HepG2 (cell line): Measurements from ENCODE around the gene KISS1. TPM values are rescaled to one million over a fixed set of nuclear protein-coding genes. Genes with fewer than 3 reads are reported as not detected.

Source experiments
- ELF3 ChIP-seq: IDR thresholded peaks from 2 replicates; pipeline ENCODE4 v1.6.1; 2016; ENCODE audit warnings: missing genetic modification reagents, missing compliant biosample characterization
- GABPB1 ChIP-seq: IDR thresholded peaks from 2 replicates; pipeline ENCODE4 v1.6.1; 2016; ENCODE audit warnings: mild to moderate bottlenecking, missing genetic modification reagents, moderate library complexity, missing compliant biosample characterization
- KDM3A ChIP-seq: IDR thresholded peaks from 2 replicates; pipeline ENCODE4 v1.6.1; 2018; ENCODE audit warnings: low read depth, missing compliant biosample characterization
- KDM6A ChIP-seq: IDR thresholded peaks from 2 replicates; pipeline ENCODE4 v1.6.1; 2016; ENCODE audit warnings: low read depth
- RXRB ChIP-seq: IDR thresholded peaks from 2 replicates; pipeline ENCODE4 v1.6.1; 2016; ENCODE audit warnings: borderline replicate concordance, missing genetic modification reagents, missing compliant biosample characterization
- SMAD3 ChIP-seq: sonication (generic); formaldehyde crosslinking; IDR thresholded peaks from 2 replicates; pipeline ENCODE4 v1.4.0; 2020; ENCODE audit warnings: missing genetic modification reagents
- TEAD3 ChIP-seq: optimal IDR thresholded peaks from 2 replicates; pipeline ENCODE3; 2016; ENCODE audit warnings: borderline replicate concordance
- ZBTB7B ChIP-seq: sonication (generic); formaldehyde crosslinking; IDR thresholded peaks from 2 replicates; pipeline ENCODE4 v1.4.0; 2020; ENCODE audit warnings: missing genetic modification reagents
- ZNF207 ChIP-seq: fragments of 450-650 bp; IDR thresholded peaks from 2 replicates; pipeline ENCODE4 v1.6.1; 2016; ENCODE audit warnings: antibody characterized with exemption, borderline replicate concordance
- ZNF350 ChIP-seq: sonication (generic); formaldehyde crosslinking; IDR thresholded peaks from 2 replicates; pipeline ENCODE4 v1.4.0; 2020; ENCODE audit warnings: mild to moderate bottlenecking, low read depth, missing genetic modification reagents, borderline replicate concordance
- ZNF557 ChIP-seq: sonication (generic); formaldehyde crosslinking; IDR thresholded peaks from 2 replicates; pipeline ENCODE4 v1.4.0; 2020; ENCODE audit warnings: missing genetic modification reagents
- polyA plus RNA-seq, 8 experiments: library from polyadenylated mRNA; depleted of rRNA in 3 of 8; stranded (reverse) in 7 of 8; unstranded in 1 of 8; fragments of >200 nt; fragmentation: Illumina TruSeq in 4 of 8; extraction: Trizol in 4 of 8; gene quantifications; 2 replicates each; pipeline versions ENCODE4 v1.2.1 to v1.2.3, GENCODE V29; 2011 to 2016; ENCODE audit warnings: low read depth in 4 of 8, missing spikeins in 1 of 8, mixed read lengths in 1 of 8; ENCODE audit not compliant: insufficient read depth in 1 of 8
- total RNA-seq, 5 experiments: library from RNA; depleted of rRNA; stranded (reverse); fragments of >200 nt; fragmentation: Illumina TruSeq; extraction: Trizol; gene quantifications; 2 replicates each; pipeline ENCODE4 v1.2.3, GENCODE V29; 2016; ENCODE audit warnings: low read depth in 1 of 5
- TF ChIP-seq, protein P1 (sequence below): sonication (generic); formaldehyde crosslinking; IDR thresholded peaks from 2 replicates; pipeline ENCODE4 v1.5.1; 2020; ENCODE audit warnings: mild to moderate bottlenecking, missing genetic modification reagents, moderate library complexity
- TF ChIP-seq, protein P2 (sequence below), 2 experiments: sonication (generic) in 1 of 2; formaldehyde crosslinking in 1 of 2; IDR thresholded peaks; 2 replicates each; pipeline versions ENCODE4 v1.4.0 to v1.6.1; 2016 to 2020; ENCODE audit warnings: borderline replicate concordance in 1 of 2, low read depth in 1 of 2, mild to moderate bottlenecking in 1 of 2, missing genetic modification reagents in 1 of 2
- TF ChIP-seq, protein P3 (sequence below): sonication (generic); formaldehyde crosslinking; IDR thresholded peaks from 2 replicates; pipeline ENCODE4 v1.4.0; 2020; ENCODE audit warnings: missing genetic modification reagents, borderline replicate concordance
- TF ChIP-seq, protein P4 (sequence below): sonication (generic); formaldehyde crosslinking; IDR thresholded peaks from 2 replicates; pipeline ENCODE4 v1.4.0; 2020; ENCODE audit warnings: mild to moderate bottlenecking, missing genetic modification reagents
- TF ChIP-seq, protein P5 (sequence below): IDR thresholded peaks from 2 replicates; pipeline ENCODE4 v1.6.1; 2018; ENCODE audit warnings: missing genetic modification reagents

Gene KISS1
- total and polyA plus RNA-seq, 2 of the 13 experiments (the other 11 are each of a cell fraction or from before 2014, with no cell fraction given): 0.24 to 0.80 TPM

DNA sequence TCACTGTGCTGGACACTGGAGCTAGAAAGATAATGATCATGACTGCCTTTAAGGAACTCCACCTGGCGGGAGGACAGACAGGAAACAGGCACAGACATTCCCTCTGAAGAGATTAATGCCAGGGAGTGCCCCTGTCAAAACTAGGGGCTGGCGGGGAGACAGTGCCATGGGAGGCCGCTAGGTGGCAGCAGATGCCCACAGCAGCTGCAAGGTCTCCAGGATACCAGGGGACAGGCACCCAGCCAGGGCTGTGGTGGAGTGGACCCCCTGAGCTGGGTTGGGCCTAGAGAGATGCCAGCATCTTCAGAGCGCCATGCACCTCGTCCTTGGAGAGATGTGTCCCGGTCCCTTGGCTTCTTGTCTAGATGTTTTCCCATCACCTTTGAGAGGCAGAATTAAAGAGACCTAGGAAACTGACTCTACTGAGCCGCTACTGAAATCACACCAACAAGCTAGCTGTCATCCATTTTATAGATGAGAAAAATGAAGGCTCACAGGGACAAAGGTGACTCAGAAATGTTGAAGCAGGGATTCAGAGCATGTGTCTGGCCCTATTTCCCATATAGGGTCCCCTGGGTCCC, 33.7 kb downstream of the KISS1 start (continued):
- peak; percentile 28; the same call in 1 of the 2 replicates for TF ChIP-seq RXRB (CRISPR knock-in tag)
- TF ChIP-seq, protein P1, sequence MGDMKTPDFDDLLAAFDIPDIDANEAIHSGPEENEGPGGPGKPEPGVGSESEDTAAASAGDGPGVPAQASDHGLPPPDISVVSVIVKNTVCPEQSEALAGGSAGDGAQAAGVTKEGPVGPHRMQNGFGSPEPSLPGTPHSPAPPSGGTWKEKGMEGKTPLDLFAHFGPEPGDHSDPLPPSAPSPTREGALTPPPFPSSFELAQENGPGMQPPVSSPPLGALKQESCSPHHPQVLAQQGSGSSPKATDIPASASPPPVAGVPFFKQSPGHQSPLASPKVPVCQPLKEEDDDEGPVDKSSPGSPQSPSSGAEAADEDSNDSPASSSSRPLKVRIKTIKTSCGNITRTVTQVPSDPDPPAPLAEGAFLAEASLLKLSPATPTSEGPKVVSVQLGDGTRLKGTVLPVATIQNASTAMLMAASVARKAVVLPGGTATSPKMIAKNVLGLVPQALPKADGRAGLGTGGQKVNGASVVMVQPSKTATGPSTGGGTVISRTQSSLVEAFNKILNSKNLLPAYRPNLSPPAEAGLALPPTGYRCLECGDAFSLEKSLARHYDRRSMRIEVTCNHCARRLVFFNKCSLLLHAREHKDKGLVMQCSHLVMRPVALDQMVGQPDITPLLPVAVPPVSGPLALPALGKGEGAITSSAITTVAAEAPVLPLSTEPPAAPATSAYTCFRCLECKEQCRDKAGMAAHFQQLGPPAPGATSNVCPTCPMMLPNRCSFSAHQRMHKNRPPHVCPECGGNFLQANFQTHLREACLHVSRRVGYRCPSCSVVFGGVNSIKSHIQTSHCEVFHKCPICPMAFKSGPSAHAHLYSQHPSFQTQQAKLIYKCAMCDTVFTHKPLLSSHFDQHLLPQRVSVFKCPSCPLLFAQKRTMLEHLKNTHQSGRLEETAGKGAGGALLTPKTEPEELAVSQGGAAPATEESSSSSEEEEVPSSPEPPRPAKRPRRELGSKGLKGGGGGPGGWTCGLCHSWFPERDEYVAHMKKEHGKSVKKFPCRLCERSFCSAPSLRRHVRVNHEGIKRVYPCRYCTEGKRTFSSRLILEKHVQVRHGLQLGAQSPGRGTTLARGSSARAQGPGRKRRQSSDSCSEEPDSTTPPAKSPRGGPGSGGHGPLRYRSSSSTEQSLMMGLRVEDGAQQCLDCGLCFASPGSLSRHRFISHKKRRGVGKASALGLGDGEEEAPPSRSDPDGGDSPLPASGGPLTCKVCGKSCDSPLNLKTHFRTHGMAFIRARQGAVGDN: peak; percentile 47
- TF ChIP-seq ZNF207: no peak
- TF ChIP-seq KDM6A (CRISPR knock-in tag): no peak
- TF ChIP-seq, protein P2, sequence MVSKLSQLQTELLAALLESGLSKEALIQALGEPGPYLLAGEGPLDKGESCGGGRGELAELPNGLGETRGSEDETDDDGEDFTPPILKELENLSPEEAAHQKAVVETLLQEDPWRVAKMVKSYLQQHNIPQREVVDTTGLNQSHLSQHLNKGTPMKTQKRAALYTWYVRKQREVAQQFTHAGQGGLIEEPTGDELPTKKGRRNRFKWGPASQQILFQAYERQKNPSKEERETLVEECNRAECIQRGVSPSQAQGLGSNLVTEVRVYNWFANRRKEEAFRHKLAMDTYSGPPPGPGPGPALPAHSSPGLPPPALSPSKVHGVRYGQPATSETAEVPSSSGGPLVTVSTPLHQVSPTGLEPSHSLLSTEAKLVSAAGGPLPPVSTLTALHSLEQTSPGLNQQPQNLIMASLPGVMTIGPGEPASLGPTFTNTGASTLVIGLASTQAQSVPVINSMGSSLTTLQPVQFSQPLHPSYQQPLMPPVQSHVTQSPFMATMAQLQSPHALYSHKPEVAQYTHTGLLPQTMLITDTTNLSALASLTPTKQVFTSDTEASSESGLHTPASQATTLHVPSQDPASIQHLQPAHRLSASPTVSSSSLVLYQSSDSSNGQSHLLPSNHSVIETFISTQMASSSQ (IDR thresholded peaks at IDR 0.05; ENCODE audit: low read depth): no peak
- TF ChIP-seq, protein P2 (CRISPR knock-in tag; IDR thresholded peaks at IDR 0.05; ENCODE audit: borderline replicate concordance): no peak
- no peak for TF ChIP-seq ZNF557 (CRISPR knock-in tag)
- TF ChIP-seq, protein P3, sequence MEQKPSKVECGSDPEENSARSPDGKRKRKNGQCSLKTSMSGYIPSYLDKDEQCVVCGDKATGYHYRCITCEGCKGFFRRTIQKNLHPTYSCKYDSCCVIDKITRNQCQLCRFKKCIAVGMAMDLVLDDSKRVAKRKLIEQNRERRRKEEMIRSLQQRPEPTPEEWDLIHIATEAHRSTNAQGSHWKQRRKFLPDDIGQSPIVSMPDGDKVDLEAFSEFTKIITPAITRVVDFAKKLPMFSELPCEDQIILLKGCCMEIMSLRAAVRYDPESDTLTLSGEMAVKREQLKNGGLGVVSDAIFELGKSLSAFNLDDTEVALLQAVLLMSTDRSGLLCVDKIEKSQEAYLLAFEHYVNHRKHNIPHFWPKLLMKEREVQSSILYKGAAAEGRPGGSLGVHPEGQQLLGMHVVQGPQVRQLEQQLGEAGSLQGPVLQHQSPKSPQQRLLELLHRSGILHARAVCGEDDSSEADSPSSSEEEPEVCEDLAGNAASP (CRISPR knock-in tag): peak; percentile 49; the same call in 1 of the 2 replicates
- 0 out of 2 replicates have a peak, but pooled peaks have one; percentile 40 for TF ChIP-seq ZBTB7B
- TF ChIP-seq, protein P4, sequence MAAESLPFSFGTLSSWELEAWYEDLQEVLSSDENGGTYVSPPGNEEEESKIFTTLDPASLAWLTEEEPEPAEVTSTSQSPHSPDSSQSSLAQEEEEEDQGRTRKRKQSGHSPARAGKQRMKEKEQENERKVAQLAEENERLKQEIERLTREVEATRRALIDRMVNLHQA (CRISPR knock-in tag): no peak
- 0 out of 2 replicates have a peak, but pooled peaks have one; percentile 17 for TF ChIP-seq SMAD3 (CRISPR knock-in tag)
- TF ChIP-seq ELF3 (CRISPR knock-in tag): 0 out of 2 replicates have a peak, but pooled peaks have one; percentile 31
- TF ChIP-seq TEAD3 (CRISPR knock-in tag): peak; percentile 62
- TF ChIP-seq, protein P5, sequence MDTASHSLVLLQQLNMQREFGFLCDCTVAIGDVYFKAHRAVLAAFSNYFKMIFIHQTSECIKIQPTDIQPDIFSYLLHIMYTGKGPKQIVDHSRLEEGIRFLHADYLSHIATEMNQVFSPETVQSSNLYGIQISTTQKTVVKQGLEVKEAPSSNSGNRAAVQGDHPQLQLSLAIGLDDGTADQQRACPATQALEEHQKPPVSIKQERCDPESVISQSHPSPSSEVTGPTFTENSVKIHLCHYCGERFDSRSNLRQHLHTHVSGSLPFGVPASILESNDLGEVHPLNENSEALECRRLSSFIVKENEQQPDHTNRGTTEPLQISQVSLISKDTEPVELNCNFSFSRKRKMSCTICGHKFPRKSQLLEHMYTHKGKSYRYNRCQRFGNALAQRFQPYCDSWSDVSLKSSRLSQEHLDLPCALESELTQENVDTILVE (CRISPR knock-in tag): peak; percentile 50; the same call in 1 of the 2 replicates
- peak; percentile 43; the same call in 1 of the 2 replicates for TF ChIP-seq GABPB1 (CRISPR knock-in tag)
- TF ChIP-seq KDM3A (CRISPR knock-in tag): 0 out of 2 replicates have a peak, but pooled peaks have one; percentile 49
- TF ChIP-seq ZNF350 (CRISPR knock-in tag): 0 out of 2 replicates have a peak, but pooled peaks have one; percentile 36
